Measurements from ENCODE around the gene SH3RF3.

Gene SH3RF3

DNA sequence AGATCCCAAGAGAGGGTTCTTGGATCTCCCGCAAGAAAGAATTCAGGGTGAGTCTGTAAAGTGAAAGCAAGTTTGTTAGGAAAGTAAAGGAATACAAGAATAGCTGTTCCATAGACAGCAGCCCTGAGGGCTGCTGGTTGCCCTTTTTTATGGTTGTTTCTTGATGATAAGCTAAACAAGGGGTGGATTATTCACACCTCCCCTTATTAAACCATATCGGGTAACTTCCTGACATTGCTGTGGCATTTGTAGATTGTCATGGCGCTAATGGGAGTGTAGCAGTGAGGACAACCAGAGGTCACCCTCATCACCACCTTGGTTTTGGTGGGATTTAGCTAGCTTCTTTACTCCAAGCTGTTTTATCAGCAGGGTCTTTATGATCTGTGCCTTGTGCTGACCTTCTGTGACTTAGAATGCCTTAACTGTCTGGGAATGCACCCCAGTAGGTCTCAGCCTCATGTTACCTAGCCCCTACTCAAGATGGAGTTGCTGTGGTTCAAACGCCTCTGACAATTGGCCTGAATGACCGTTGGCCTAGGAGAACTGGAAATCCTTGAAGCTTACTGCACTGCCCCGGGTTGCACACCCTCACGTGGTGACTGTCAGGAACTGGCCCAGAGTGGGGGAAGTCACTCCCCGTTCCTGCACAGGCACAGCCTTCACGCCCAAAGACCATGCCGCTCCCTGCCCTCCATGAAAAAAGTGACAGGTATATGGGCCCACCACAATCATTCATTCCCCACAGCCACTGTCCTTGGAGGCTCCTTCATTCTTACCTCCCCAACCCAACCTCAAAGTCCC is 347.8 kb downstream of the SH3RF3 start:
- DNase-seq (ENCODE audit: low spot score): no peak

DNA sequence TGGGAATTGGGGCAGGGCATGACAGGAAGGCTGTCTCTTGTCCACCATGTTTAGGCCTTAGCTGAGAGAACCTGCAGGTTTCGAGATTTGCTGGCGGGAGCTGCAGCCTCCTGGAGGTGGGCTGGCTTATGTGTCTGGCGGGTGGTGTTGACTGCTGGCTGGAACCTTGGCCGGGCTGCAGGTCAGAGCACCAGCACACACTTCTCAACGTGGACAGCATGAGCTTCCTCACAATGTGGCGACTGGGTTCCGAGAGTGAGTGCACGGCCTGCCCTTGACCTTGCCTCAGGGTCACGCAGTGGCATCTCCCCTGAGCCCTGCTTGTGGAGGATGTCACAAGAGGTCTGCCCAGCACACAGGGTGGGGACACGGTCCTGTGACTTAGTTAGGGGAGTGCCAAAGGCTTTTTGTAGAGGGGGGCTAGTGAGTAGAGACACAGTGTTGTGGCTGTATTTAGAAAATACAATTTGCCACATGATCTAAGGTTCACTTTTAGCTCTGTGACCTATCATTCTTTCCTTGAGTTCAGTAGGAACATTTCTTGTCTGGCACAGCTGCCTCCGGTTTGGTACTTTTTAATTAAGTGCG is 350.0 kb downstream of the SH3RF3 start:
- no peak for DNase-seq (ENCODE audit: low spot score)

DNA sequence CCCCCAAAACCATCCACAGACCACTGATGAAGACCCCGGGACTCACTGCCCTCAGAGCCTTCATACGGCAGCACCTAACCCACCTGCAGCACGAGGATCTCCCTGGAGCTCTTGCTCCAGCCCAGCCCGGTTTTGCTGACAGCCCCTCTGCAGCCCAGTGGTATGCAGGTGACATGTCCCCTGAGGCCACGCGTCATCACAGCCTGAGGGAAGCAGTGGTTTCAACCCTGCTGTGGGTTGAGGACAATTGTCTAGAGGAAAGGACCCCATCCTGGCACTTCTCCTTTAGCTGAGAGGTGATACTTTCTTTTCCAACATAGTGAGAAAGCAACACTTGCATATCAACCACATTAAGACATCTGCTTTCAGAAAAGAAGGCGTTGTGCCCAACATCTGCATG is 350.8 kb downstream of the SH3RF3 start:
- no peak for DNase-seq (ENCODE audit: low spot score)

DNA sequence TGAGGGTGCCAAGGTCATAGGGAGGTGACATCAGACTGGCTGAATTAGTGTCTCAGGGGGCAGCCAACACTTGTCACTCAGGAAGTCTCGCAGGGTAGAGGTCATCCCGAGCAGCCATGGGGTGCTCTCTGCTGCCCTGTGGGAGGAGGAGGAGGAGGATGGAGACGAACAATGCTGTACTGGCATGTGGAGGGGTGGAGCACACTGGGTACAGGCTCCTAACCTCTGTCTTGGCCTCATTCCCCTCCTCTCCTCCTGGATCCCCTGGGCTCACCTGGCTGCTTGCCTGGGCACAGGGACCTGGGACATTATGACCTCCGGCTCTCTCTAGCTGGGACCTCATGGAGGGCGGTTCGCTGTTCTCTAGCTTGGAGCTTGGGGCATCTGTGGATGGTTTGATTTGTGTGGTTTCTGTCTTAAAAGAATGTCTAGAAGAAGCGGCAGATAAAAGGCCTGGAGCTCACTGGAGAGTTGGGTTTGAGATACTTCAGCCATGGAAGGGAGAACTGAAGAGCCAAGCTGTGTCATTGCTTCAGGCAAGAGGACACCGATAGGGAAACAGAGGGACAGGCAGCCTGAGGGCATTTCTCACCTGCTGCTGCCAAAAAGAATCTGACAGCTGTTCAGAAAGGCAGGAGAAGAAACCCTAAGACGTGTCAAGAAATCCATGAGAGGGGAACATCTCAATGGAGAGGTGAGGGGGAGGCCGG is 351.6 kb downstream of the SH3RF3 start:
- no peak for DNase-seq (ENCODE audit: low spot score)

DNA sequence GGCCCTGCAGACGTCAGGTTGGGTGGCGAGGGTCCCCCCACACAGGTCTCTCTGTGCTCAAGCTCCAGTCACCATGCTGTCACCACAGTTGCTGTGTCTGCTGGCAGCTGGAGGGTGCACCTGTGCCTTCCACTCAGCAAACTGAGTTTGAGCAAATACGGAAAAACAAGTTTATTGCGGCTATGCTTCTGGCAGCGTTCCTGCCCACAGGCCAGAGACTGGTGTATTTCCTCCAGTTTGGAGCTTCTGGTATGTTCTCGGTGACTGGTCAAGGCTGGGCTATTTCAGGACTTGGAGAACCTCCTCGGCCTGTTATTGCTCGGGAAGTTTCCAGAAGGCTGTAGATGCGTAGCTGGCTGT is 352.2 kb downstream of the SH3RF3 start:
- no peak for DNase-seq (ENCODE audit: low spot score)

DNA sequence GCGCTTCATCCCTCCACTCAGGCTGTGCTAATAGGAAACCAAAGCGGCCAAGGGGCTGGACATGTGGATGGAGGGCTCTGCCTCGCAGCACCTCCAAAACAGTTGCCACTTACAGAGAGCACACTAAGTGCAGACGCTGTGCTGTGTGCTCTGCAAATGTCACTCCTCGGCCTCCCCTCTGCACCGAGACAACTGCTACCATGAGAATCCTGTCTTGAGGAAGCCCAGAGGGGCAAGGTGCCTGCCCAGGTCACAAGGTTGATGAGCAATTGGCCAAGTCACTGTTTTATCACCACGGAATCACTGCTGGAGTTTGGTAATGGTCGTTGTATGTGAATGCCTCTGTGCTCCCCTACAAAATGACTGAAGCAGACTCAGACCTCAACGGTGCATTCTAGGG is 352.6 kb downstream of the SH3RF3 start:
- DNase-seq (ENCODE audit: low spot score): no peak

DNA sequence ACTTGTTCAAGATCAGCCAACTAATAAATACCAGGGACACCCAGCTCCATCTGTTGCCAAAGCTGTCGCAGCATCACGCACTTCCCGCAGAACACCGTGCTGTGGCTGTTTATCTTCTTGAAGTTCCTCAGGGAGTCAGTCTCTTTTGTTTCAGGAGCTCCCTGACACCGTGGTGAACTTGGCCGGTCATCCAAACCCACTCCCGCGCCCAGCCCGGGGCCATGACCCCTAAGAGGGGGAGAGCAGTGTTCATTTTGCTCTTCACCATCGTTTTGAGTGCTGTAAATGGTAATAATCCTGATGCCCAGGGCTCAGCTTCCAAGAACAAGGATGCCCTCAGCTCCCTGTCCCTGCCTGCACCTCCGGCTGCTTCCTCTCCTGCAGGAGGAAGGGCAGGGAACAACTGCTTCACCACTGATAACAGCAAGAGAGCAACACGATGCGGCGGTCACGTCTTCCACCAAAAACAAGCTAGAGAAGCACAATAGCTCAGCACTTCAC is 353.4 kb downstream of the SH3RF3 start:
- no peak for DNase-seq (ENCODE audit: low spot score)

DNA sequence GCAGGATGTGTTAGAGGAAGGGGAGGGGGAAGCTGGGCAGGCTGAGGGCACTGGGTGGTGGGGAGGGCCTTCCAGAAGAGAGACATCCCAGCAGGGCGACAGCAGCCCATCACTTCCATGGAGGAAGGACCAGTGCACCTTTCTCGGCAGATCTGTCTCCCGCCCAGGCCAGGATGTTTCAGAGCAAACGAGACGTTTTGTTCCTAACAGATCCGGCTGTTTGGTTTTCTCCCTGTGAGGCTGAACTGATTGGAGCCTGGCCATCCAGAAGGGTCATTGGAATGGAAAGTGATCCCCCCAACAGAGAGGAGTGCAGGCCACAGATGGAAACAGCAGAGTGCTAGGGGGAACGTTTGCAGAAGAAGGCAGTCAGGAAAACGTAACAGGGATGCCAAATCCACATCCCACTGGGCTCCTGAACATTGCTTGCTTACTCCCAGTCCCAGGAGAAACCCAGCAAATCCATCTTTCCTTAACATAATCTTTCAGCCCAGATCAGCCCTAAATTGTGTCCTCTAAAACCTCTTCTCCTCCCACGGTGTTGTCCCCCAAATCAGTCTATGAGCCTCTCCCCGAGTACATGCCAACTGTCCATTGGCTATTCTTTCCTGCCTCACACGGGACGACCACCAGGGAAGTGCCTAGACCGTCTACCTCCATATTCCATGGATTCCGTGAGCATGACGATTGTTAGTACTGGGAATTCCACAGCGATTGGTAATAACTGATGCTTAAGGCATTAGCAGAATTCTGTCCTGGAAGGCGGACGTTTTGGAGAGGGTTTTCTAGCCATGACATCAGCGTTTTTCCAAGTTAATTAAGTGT is 357.9 kb downstream of the SH3RF3 start:
- peak; percentile 20 for DNase-seq (ENCODE audit: low spot score)

DNA sequence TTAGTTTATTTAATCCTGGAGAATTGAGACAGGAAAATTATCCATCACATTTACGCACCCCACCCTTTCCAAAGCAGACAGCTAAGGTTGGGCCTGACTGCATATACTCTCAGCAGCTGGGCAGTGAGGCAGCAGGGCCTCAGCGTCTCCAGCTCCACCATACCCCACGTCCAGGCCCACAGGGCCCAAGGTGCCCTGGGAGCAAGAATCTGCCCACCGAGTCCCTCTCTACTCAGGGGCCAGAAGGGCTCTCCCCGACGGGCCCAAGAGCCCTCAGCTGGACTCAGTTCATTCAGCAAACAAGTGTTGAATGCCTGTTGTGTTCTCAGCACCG is 358.5 kb downstream of the SH3RF3 start:
- DNase-seq (ENCODE audit: low spot score): no peak

DNA sequence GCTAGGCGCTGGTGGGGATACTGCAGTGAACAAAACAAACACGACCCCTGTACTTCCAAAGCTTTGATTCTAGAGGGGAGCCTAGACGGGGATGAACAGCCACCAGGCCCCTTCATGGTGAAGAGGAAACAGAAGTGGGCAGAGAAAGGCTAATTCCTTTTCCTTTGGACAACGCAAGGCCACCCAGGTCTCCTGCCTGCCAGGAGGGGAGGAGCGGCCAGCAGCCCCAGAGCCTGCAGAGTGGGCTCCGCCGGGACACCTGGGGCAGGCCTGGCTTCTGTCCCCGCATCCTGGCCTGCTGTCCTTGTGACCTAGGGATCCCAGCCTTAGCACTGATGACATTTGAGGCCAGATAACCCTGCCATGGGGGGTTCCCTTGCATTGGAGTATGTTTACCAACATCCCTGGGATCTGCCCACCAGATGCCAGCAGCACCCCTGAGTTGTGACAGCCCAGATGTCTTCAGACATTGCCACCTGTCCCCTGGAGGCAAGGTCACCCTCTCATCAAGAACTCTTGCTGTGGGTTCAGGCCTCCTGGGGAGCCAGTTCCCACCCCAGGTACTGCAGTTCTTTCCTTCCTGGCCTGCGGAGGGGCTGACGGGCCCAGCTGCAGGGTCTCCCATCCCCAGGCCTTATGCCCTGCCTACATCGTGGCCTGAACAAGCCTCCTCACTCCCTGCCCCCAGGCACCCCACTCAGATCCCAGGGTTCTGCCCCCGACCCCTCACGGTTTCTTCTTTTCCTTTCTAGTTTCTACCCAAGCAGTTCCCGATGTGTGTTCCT is 359.1 kb downstream of the SH3RF3 start:
- no peak for DNase-seq (ENCODE audit: low spot score)

DNA sequence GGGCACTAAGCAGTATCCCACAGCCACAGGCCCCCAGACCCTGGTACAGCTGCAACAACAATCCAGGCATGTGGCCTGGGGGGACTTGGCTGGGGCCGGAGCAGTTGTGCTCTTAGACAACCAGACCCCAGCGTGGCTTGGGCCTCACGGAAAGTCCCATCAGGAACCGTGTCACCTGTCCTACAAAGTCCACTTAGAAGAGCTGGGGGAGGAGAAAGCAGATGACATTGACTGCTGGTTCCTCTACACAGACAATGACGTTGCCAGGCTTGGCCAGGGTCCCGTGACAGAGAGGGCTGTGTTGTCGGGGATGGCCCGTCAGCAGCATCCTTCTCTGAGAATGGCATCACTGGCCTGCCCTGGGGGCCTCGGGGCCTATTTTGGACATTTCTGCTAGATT is 360.3 kb downstream of the SH3RF3 start:
- no peak for DNase-seq (ENCODE audit: low spot score)

DNA sequence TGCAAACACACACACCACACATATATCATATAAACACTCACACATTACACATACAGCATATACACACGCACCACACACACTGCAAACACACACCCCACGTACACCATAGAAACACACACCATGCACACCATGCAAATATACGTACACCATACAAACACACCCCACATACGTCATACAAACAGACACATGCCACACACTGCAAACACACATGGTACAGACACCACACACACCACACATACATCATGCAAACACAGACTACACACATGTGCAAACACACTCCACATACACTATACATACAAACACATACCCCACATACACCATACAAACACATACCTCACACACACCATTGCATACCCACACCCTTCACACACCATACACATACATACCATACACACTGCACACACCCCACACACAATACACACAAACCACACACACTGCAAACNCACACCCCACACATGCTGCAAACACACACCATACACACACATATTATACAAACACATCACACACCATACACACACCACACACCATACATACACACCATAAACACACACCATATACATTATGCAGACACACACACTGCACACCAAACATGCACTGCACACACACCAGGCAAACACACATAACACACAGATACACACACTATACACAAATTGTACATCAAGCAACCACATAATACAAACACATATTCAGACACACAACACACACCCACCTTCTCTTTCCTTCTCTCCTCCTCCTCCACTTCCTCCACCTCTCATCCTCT is 364.4 kb downstream of the SH3RF3 start:
- DNase-seq (ENCODE audit: low spot score): no peak

DNA sequence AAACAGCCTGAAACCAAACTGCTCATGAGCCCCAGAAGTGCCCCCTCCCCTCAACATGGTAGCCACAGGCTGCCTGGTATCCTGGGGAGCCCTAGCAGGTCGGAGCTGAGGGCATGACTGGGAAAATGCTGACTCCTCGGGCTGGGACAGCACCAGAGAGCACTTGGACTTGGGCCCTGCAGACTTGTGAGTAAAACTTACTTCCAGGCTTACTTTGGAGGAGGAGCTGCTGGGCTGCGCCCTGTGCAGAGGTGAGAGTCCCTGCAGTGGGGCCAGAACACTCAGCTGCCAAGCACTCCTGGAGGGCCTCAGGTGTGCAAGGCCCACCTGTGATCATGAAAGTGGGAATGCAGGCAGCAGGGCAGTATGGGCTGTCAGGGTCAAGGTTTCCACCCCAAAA is 365.3 kb downstream of the SH3RF3 start:
- DNase-seq (ENCODE audit: low spot score): no peak

DNA sequence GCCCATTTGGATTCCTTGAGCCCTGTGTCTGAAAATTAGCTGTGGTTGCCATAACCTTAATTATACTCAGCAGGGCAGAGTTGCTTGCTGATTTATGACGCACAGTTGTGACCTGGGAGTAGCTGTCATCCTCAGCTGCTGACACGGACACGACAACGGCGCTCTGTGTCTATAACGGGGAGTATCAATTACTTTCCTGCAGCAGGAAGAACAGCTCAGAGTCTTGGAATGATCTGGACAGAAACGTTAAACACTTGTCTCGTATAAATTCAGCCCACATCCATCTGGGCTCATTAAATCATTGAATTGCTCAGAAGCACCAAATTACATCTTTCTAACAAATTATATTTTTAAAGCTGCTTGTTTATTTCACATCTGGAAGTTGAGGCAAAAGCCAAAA is 368.5 kb downstream of the SH3RF3 start:
- DNase-seq (ENCODE audit: low spot score): peak; percentile 87

DNA sequence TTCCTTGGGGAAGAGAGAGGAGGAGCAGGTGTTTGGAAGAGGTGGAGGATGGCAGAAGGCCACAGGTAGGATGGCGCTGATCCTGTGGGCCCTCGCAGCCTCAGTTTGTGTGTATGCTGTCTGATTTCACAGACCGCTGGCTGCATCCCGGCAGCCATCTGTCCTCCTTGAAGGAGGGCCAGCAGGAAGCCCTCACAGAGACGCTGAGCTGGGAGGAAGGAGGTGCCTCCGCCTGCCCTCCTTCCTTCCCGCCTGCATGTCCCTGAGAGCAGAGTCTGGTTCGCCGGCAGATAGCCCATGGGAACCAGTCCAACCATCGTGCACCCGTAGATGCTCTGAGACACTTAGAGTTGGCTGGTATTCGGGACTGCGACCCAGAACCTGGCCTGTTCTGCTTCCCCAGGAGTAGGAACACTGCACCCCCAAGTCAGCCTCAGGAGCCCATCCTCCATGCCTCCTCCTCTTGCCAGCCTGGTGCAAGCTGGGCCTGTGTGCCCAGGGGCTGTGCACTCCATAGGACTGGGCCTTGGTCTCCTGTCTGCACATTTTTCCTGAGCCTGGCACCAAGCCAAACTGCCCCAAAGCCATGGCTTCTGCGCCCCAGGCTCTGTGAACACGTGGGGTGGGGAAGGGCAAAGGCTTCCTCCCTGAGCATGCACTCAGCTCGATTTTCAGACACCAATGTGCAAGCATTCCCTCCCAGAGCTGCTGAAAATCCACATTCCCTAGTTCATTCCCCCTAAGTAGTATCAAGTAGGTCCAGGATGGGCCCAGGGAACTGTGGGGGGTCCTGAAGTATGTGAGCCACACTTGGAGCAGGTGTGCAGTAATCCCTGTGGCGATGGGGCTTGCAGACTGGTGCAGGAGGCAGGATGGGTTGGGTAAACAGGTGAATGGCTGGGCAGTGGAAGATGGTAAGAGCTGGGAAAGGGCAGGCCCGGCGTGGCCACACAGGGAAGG is 369.2 kb downstream of the SH3RF3 start:
- DNase-seq (ENCODE audit: low spot score): peak; percentile 48

DNA sequence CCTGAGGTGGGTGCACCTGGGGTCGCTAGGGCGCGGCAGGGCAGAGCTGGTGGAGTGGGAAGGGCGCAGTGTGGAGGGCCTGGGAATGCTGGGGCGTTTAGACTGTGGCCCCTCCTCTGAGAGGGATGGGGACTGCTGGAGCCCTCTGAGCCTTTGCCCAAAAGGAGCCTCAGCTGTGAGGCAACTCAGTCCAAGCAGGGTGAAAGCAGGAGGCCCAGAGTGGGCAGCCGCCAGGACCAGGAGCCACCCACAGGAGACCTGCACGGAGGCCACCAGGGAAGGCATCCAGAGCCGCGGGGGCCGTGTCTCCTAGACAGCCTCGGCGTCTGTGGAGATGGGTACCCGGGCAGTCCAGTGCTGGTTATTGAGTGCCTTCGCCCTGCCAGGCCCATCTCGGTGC is 369.9 kb downstream of the SH3RF3 start:
- no peak for DNase-seq (ENCODE audit: low spot score)

DNA sequence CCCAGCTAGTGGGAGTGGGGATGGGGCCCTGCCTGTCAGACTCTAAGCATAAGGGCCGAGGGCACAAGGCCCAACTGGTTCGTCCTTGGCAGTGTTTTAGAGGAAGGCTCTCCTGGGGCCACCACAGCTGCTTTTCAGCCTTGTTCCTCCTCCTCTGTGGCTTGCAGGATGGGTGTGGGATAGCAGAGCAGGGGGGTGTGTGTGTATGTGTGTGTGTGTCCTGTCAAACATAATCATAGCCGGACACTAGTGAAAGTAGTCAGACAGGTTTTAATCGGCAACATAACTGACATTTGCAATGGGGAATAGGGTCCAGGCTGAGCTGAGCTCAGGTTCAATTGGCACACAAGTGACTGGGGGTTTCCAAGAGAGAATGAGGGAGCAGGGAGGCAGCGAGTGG is 370.6 kb downstream of the SH3RF3 start:
- DNase-seq (ENCODE audit: low spot score): no peak

DNA sequence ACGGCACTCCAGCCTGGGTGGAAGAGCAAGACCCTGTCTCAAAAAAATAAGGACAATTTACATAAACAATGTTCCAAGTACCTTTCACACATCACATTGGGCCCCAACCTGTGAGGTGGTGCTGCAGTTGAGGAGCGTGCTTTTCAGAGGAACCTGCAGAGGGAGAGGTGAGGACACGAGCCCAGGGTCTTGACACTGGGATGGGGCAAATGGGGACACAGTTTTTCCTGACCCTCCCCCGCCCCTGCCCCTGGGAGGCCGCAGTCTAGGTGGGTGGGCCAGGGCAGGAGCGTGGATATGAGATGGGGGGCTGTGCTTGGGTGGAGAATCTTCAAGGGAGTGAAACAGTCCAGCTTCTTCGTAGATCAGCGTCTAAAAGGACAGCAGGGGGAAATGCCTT is 371.9 kb downstream of the SH3RF3 start:
- no peak for DNase-seq (ENCODE audit: low spot score)

DNA sequence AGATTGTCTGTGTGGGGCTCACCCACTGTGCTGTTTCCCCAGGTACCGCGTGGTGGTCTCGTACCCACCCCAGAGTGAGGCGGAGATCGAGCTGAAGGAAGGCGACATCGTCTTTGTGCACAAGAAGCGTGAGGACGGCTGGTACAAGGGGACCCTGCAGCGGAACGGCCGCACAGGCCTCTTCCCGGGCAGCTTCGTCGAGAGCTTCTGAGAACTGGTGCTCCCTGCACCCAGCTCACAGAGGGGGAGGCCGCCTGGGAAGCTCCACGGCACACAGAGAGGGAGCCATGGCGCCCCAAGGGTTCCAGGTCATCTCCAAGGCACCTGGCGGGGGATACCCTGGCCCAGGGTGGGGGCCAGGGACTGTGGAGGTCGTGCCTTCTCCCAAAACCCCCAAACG is 372.5 kb downstream of the SH3RF3 start:
- no peak for DNase-seq (ENCODE audit: low spot score)

DNA sequence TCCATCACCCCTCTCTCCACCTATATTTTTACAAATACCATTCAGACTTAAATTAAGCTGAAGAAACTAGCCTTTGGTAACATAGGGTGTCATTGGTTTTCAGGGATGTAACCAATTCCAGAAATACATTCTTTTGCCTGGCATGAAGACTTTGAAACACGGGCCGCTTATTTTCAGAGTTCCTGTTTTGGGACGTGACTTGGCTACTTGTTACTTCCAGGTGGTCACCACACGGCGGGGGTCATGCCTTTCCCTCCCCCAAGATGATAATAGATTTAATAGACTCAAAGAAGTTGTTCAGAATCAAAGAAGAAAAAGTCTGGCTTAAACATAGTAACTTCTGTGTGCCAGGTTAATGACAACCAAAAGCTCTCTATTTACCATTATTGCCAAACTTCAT is 374.2 kb downstream of the SH3RF3 start:
- no peak for DNase-seq (ENCODE audit: low spot score)

Data from AG08395 (cell line).